Stimulated activated CD8-positive, alpha-beta memory T cell treated with anti-CD3 and anti-CD28 coated beads, Interleukin-7, amount 100 ng/mL, for 4 hours (primary cell): ENCODE data around the gene ATF6.
"Not testable (repeated sequence)": the region's sequence is repeated elsewhere in the genome, so short reads cannot be mapped to it uniquely, and the experiment has no call there.

Source experiments
- DNase-seq, 2 donors: peaks; one replicate each; pipeline ENCODE4 v3.0.0-alpha.2; 2020; ENCODE audit warnings: low read depth in 2 of 2

ATF6 gene

GRCh38 chr1:161779393-161779792 lies 13.3 kb downstream of the ATF6 start:
- DNase-seq: no peak

- no peak for DNase-seq
Measured at GRCh38 chr1:161781995-161782394, 15.9 kb downstream of the ATF6 start.

GRCh38 chr1:161782886-161783285 lies 16.8 kb downstream of the ATF6 start:
- DNase-seq: no peak

- no peak for DNase-seq
Measured at GRCh38 chr1:161784968-161785367, 18.8 kb downstream of the ATF6 start.

GRCh38 chr1:161787355-161787754 lies 21.2 kb downstream of the ATF6 start:
- no peak for DNase-seq

GRCh38 chr1:161790587-161791317 lies 24.6 kb downstream of the ATF6 start:
- DNase-seq: no peak

- DNase-seq: no peak
Measured at GRCh38 chr1:161791904-161792655, 26.0 kb downstream of the ATF6 start.

- DNase-seq: no peak
Measured at GRCh38 chr1:161792740-161793139, 26.6 kb downstream of the ATF6 start.

GRCh38 chr1:161799792-161800191 lies 33.7 kb downstream of the ATF6 start:
- no peak for DNase-seq

GRCh38 chr1:161801955-161802354 lies 35.8 kb downstream of the ATF6 start:
- no peak for DNase-seq

- no peak for DNase-seq
Measured at GRCh38 chr1:161803181-161803580, 37.1 kb downstream of the ATF6 start.

GRCh38 chr1:161805399-161806197 lies 39.5 kb downstream of the ATF6 start:
- no peak for DNase-seq

GRCh38 chr1:161809202-161809601 lies 43.1 kb downstream of the ATF6 start:
- DNase-seq: not testable (repeated sequence)

- DNase-seq: not testable (repeated sequence)
Measured at GRCh38 chr1:161809656-161810055, 43.5 kb downstream of the ATF6 start.

- no peak for DNase-seq
Measured at GRCh38 chr1:161810780-161811179, 44.7 kb downstream of the ATF6 start.

GRCh38 chr1:161816201-161816600 lies 50.1 kb downstream of the ATF6 start:
- DNase-seq: no peak

- DNase-seq: no peak
Measured at GRCh38 chr1:161817176-161817730, 51.1 kb downstream of the ATF6 start.

GRCh38 chr1:161820914-161821313 lies 54.8 kb downstream of the ATF6 start:
- no peak for DNase-seq

GRCh38 chr1:161824618-161825017 lies 58.5 kb downstream of the ATF6 start:
- no peak for DNase-seq

- DNase-seq: no peak
Measured at GRCh38 chr1:161825831-161826230, 59.7 kb downstream of the ATF6 start.

- DNase-seq: no peak
Measured at GRCh38 chr1:161826478-161826877, 60.4 kb downstream of the ATF6 start.

- no peak for DNase-seq
Measured at GRCh38 chr1:161827786-161828185, 61.7 kb downstream of the ATF6 start.
